Activated naive CD4-positive, alpha-beta T cell treated with anti-CD3 and anti-CD28 coated beads, Interleukin-2, amount 10 ng/mL, durations not matched to agents 7 days and 5 days (primary cell): ENCODE data around the gene GALNT2.

Source experiments
- CTCF ChIA-PET: fragments of 350-600 bp; sonication (Branson Sonifier 250); formaldehyde crosslinking; loops from one replicate; lab custom pipeline; 2021; ENCODE audit warnings: antibody characterized with exemption; lab: Charles Lee
- DNase-seq: peaks from one replicate; pipeline ENCODE4 v3.0.0-alpha.2; 2020
- H3K27ac Mint-ChIP-seq: one replicate; pipeline ENCODE4 v1.8.0; 2021; ENCODE audit warnings: mild to moderate bottlenecking, moderate library complexity, mixed read lengths
- H3K27me3 Mint-ChIP-seq: one replicate; pipeline ENCODE4 v1.8.0; 2021; ENCODE audit warnings: mild to moderate bottlenecking, mixed read lengths
- H3K36me3 Mint-ChIP-seq: one replicate; pipeline ENCODE4 v1.8.0; 2021; ENCODE audit warnings: mixed read lengths
- H3K4me1 Mint-ChIP-seq: one replicate; pipeline ENCODE4 v1.8.0; 2021; ENCODE audit warnings: mixed read lengths
- H3K4me3 Mint-ChIP-seq: one replicate; pipeline ENCODE4 v1.8.0; 2021; ENCODE audit warnings: mild to moderate bottlenecking, moderate library complexity, mixed read lengths
- H3K9me3 Mint-ChIP-seq: one replicate; pipeline ENCODE4 v1.8.0; 2021; ENCODE audit warnings: mixed read lengths

GALNT2 gene

GRCh38 chr1:230169454-230170152 is 102.6 kb downstream of the GALNT2 start:
- CTCF ChIA-PET = interaction anchor here (1.2 kb wide), 1 partner anchor 66 kb away, joined by 3 read pairs; no protein-coding TSS in a partner anchor
- Mint-ChIP-seq H3K36me3 (no peaks in the 10 kb centered on the region), H3K9me3 (no peaks in the 10 kb centered on the region), H3K4me1 (peaks cover 30% of the 10 kb centered on the region), H3K4me3 (peak overlapping the region; percentile 27), H3K27me3 (no peaks in the 10 kb centered on the region), H3K27ac (peak overlapping the region; percentile 13)
- no peak for DNase-seq

- no peaks in the 10 kb centered on the region for H3K9me3 Mint-ChIP-seq
- no peak overlapping the region for H3K4me3 Mint-ChIP-seq
- H3K36me3 Mint-ChIP-seq = no peaks in the 10 kb centered on the region
- no peak for DNase-seq
- CTCF ChIA-PET = interaction anchor here (1.2 kb wide), 1 partner anchor 66 kb away, joined by 3 read pairs; no protein-coding TSS in a partner anchor
- H3K27ac Mint-ChIP-seq = no peak overlapping the region
- peaks cover 34% of the 10 kb centered on the region for H3K4me1 Mint-ChIP-seq
- no peaks in the 10 kb centered on the region for H3K27me3 Mint-ChIP-seq
These were observed 103.1 kb downstream of the GALNT2 start for GRCh38 chr1:230170153-230170547.

GRCh38 chr1:230170622-230171021 is 103.6 kb downstream of the GALNT2 start:
- H3K9me3 Mint-ChIP-seq = no peaks in the 10 kb centered on the region
- no peaks in the 10 kb centered on the region for H3K27me3 Mint-ChIP-seq
- no peaks in the 10 kb centered on the region for H3K36me3 Mint-ChIP-seq
- H3K27ac Mint-ChIP-seq = no peak overlapping the region
- H3K4me1 Mint-ChIP-seq = peaks cover 35% of the 10 kb centered on the region
- CTCF ChIA-PET = interaction anchor here (1.2 kb wide), 1 partner anchor 67 kb away, joined by 3 read pairs; no protein-coding TSS in a partner anchor
- DNase-seq = no peak
- H3K4me3 Mint-ChIP-seq = no peak overlapping the region

- peaks cover 41% of the 10 kb centered on the region for H3K4me1 Mint-ChIP-seq
- no peak for DNase-seq
- H3K27ac Mint-ChIP-seq = no peak overlapping the region
- CTCF ChIA-PET = no interaction called here
- H3K36me3 Mint-ChIP-seq = no peaks in the 10 kb centered on the region
- H3K27me3 Mint-ChIP-seq = no peaks in the 10 kb centered on the region
- no peaks in the 10 kb centered on the region for H3K9me3 Mint-ChIP-seq
- H3K4me3 Mint-ChIP-seq = no peak overlapping the region
These were observed 104.4 kb downstream of the GALNT2 start for GRCh38 chr1:230171356-230172015.

- peaks cover 42% of the 10 kb centered on the region for H3K4me1 Mint-ChIP-seq
- H3K27ac Mint-ChIP-seq = no peak overlapping the region
- H3K9me3 Mint-ChIP-seq = no peaks in the 10 kb centered on the region
- no peaks in the 10 kb centered on the region for H3K36me3 Mint-ChIP-seq
- DNase-seq = no peak
- no peak overlapping the region for H3K4me3 Mint-ChIP-seq
- no peaks in the 10 kb centered on the region for H3K27me3 Mint-ChIP-seq
- CTCF ChIA-PET = no interaction called here
These were observed 105.0 kb downstream of the GALNT2 start for GRCh38 chr1:230172016-230172537.

- H3K4me1 Mint-ChIP-seq = peaks cover 36% of the 10 kb centered on the region
- DNase-seq = no peak
- CTCF ChIA-PET = no interaction called here
- H3K27ac Mint-ChIP-seq = no peak overlapping the region
- H3K9me3 Mint-ChIP-seq = no peaks in the 10 kb centered on the region
- peaks cover 2% of the 10 kb centered on the region for H3K36me3 Mint-ChIP-seq
- no peaks in the 10 kb centered on the region for H3K27me3 Mint-ChIP-seq
- no peak overlapping the region for H3K4me3 Mint-ChIP-seq
These were observed 106.3 kb downstream of the GALNT2 start for GRCh38 chr1:230173187-230173975.

GRCh38 chr1:230174041-230174440 is 107.0 kb downstream of the GALNT2 start:
- CTCF ChIA-PET = no interaction called here
- H3K4me3 Mint-ChIP-seq = no peak overlapping the region

GRCh38 chr1:230174471-230175162 is 107.6 kb downstream of the GALNT2 start:
- no peak overlapping the region for H3K4me3 Mint-ChIP-seq
- peaks cover 9% of the 10 kb centered on the region for H3K36me3 Mint-ChIP-seq
- H3K27ac Mint-ChIP-seq = no peak overlapping the region
- CTCF ChIA-PET = no interaction called here
- DNase-seq = no peak
- no peaks in the 10 kb centered on the region for H3K9me3 Mint-ChIP-seq
- H3K4me1 Mint-ChIP-seq = peaks cover 26% of the 10 kb centered on the region
- H3K27me3 Mint-ChIP-seq = no peaks in the 10 kb centered on the region

More at GRCh38 chr1:230174041-230174440, 107.0 kb downstream of the GALNT2 start:
- Mint-ChIP-seq H3K36me3 (peaks cover 6% of the 10 kb centered on the region), H3K27ac (no peak overlapping the region), H3K9me3 (no peaks in the 10 kb centered on the region), H3K27me3 (no peaks in the 10 kb centered on the region), H3K4me1 (peaks cover 32% of the 10 kb centered on the region)
- DNase-seq = no peak

- Mint-ChIP-seq H3K4me1 (peaks cover 19% of the 10 kb centered on the region), H3K9me3 (no peaks in the 10 kb centered on the region), H3K4me3 (no peak overlapping the region), H3K27me3 (no peaks in the 10 kb centered on the region), H3K27ac (no peak overlapping the region), H3K36me3 (peaks cover 9% of the 10 kb centered on the region)
- no peak for DNase-seq
- CTCF ChIA-PET = no interaction called here
These were observed 108.2 kb downstream of the GALNT2 start for GRCh38 chr1:230175163-230175747.

- Mint-ChIP-seq H3K9me3 (no peaks in the 10 kb centered on the region), H3K27me3 (no peaks in the 10 kb centered on the region), H3K4me1 (peaks cover 15% of the 10 kb centered on the region), H3K4me3 (no peak overlapping the region), H3K36me3 (peaks cover 12% of the 10 kb centered on the region), H3K27ac (no peak overlapping the region)
- CTCF ChIA-PET = no interaction called here
- DNase-seq = no peak
These were observed 108.8 kb downstream of the GALNT2 start for GRCh38 chr1:230175839-230176238.

GRCh38 chr1:230176326-230176725 is 109.3 kb downstream of the GALNT2 start:
- no peak for DNase-seq
- H3K36me3 Mint-ChIP-seq = peaks cover 17% of the 10 kb centered on the region
- no peaks in the 10 kb centered on the region for H3K27me3 Mint-ChIP-seq
- CTCF ChIA-PET = no interaction called here
- H3K27ac Mint-ChIP-seq = no peak overlapping the region
- peaks cover 15% of the 10 kb centered on the region for H3K4me1 Mint-ChIP-seq
- no peak overlapping the region for H3K4me3 Mint-ChIP-seq
- H3K9me3 Mint-ChIP-seq = no peaks in the 10 kb centered on the region

- peaks cover 19% of the 10 kb centered on the region for H3K36me3 Mint-ChIP-seq
- no peak overlapping the region for H3K4me3 Mint-ChIP-seq
- H3K27ac Mint-ChIP-seq = no peak overlapping the region
- H3K9me3 Mint-ChIP-seq = no peaks in the 10 kb centered on the region
- CTCF ChIA-PET = interaction anchor here (1.0 to 1.3 kb wide), 2 partner anchors 10 kb away, joined by 3 to 6 read pairs; no protein-coding TSS in a partner anchor
- peaks cover 15% of the 10 kb centered on the region for H3K4me1 Mint-ChIP-seq
- DNase-seq = no peak
- no peaks in the 10 kb centered on the region for H3K27me3 Mint-ChIP-seq
These were observed 109.9 kb downstream of the GALNT2 start for GRCh38 chr1:230176871-230177411.

- Mint-ChIP-seq H3K36me3 (peaks cover 21% of the 10 kb centered on the region), H3K4me3 (no peak overlapping the region), H3K27me3 (no peaks in the 10 kb centered on the region), H3K4me1 (peaks cover 12% of the 10 kb centered on the region), H3K9me3 (no peaks in the 10 kb centered on the region), H3K27ac (no peak overlapping the region)
- CTCF ChIA-PET = interaction anchor here (1.0 kb wide), 1 partner anchor 13 kb away, joined by 5 read pairs; no protein-coding TSS in a partner anchor
- no peak for DNase-seq
These were observed 112.2 kb downstream of the GALNT2 start for GRCh38 chr1:230179249-230179648.
